CMK (cell line): ENCODE data around the gene SLC36A1.
"Not testable (repeated sequence)": the region's sequence is repeated elsewhere in the genome, so short reads cannot be mapped to it uniquely, and the experiment has no call there.

Experiments used
- DNase-seq: peaks from one replicate; pipeline ENCODE4 v3.0.0-alpha.2; 2010; ENCODE audit warnings: low read depth

Gene SLC36A1

DNA sequence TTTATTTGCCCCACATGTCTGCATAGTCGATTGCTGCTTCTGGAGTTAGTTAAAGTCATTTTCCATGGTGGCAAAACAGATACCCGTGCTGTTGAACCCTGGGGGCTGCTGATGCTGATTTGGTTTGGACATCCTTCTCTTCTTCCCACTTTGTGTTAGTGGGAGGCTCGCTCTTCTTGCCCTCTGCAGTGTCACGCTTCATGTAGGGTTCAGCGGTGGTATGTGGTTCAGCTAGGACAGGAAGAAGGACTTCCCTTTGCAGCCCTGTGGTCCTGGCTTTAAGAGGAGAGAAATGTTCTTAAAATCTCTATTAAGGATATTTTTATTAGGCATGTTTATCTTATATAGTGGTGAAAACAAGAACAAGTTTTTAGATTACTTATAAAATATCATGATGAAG is 36.2 kb downstream of the SLC36A1 start:
- DNase-seq: no peak

DNA sequence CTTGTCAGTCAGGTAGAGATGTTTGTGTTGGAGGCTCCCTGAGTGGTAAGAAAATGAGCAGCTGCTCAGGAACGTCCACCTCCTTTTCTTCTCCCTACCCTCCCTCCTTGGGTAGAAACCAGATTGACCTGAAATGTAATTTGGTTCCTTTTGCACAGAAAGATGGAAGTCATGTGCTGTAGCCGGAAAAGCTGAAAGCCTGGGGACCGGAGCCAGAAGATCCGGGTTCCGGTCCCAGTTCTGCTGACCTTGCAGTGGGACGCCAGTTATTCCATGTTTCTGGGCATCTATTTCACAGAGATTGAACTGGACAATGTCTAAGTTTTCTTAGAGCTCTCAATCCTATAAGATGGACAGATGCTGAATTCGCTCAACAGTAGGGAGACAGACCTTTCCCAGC is 40.1 kb downstream of the SLC36A1 start:
- no peak for DNase-seq

DNA sequence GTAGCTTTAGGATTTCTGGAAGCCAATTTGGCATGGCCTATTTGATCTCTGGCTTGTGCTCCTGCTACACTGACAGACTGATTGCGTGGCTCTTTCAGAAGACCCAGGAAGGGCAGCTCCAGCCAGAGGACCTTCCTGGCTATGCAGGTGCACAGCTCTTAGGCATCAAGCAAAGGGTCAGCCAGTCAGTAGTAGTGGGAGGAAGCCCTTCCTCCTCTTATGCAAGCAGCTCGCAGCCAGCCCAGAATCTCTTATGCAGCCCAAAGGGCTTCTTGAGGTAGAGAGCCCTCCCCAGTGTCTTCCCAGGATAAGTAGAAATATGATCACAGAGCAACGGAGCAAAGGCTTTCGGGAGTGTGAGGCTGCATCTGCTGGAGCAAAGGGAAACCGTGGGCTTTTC is 43.2 kb downstream of the SLC36A1 start:
- no peak for DNase-seq

DNA sequence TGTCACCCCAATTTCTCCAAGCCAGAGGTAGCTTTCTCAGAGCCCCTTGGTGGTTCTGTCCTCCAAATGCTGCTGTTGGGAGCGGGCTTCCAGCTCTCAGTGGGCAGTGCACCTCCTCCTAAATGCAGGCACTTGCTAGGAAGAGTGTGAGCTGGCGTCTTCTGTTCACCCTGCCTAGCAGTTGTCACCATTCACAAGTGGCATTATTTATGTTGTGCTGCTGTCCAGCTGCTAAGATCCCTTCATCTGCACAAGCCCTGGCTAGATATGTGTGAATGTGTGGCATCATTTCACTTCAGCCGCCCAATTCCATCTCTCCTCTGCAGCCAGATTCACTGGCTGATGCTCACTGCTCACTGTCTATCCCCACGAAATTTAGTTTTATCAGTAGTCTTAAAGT is 43.7 kb downstream of the SLC36A1 start:
- no peak for DNase-seq

DNA sequence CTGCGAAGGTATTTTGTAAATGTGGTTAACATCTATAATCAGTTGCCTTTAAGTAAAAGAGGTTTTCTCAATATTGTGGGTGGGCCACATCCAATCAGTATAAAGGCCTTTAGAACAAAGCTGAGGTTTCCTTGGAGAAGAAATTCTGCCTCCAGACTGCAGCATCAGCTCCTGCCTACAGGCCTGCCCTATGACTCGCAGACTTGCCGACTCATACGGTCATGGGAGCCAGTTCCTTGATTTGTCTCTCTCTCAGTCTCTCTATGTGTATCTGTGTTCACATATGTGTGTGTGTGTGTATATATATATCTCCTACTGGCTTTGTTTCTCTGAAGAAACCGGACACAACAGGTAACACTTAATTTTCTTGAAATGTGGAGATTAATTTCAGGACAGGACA is 45.3 kb downstream of the SLC36A1 start:
- DNase-seq: no peak

DNA sequence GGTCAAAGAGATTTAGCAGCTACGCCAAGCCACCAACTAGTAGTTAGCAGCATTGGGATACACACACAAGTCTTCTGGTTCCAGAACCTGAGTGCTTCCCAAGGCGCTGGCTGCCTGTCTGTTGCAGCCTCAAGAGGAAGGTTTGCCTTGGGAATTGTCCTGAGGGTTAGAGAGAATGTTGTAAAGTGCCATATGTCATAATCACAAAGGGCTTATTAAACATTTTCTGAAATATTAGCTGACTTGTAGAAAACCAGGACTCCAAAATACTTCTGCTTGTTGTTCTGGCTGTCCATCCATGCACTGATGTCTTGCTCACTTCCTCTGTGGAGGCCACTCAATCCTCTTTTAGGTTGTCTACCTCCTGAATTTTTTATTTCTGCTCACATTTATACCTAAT is 46.3 kb downstream of the SLC36A1 start:
- DNase-seq: no peak

DNA sequence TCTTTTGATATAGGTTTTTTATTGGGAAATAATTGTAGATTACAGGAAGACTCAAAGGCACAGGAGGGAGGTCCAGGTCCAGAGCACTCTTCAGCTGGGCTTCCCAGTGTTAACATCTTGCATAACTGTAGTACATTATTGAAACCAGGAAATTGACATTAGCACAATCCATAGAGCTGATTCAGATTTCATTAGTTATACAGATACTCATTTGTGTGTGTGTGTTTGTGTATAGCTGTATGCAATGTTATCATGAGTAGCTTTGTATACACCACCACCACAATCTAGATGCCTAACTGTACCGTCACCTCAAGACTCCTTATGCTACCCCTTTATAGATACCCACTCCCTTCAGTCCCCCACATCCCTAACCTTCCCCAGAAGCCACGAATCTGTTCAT is 47.9 kb downstream of the SLC36A1 start:
- no peak for DNase-seq

DNA sequence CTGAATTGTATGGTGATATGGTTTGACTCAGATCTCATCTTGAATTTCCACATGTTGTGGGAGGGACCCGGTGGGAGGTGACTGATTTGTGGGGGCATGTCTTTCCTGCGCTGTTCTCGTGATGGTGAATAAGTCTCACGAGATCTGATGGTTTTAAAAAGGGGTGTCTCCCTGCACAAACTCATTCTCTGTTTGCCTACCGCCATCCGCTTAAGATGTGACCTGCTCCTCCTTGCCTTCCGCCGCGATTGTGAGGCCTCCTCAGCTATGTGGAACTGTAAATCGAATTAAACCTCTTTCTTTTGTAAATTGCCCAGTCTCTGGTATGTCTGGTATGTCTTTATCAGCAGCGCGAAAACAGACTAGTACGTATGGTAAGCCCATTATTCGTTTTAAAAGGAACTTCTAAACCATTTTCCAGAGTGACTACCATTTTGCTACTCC is 48.7 kb downstream of the SLC36A1 start:
- no peak for DNase-seq

DNA sequence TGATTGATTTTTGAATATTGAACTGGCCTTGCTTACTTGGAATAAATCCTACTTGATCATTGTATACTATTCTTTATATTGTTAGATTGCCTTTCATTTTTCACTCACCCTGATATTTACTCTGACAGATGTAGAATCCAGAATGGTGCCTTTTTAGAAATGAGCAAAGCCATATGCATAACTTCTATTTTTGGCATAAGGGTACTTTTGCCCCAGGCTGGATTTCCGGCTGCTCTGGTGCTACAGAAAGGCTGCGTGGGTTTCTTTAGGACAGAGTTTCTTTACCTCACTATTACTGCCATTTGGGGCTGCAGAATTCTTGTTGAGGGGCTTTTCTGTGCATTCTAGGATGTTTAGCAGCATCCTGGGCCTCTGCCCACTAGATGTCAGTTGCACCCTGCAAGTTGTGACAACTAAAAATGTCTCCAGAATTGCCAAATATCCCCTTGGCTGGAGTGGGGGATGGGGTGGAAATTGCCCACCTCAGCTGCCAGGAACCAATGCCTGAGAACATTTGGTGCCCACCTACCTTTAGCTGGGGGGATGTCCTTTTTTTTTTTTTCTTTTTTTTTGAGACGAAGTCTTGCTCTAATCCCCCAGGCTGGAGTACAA is 50.1 kb downstream of the SLC36A1 start:
- no peak for DNase-seq

DNA sequence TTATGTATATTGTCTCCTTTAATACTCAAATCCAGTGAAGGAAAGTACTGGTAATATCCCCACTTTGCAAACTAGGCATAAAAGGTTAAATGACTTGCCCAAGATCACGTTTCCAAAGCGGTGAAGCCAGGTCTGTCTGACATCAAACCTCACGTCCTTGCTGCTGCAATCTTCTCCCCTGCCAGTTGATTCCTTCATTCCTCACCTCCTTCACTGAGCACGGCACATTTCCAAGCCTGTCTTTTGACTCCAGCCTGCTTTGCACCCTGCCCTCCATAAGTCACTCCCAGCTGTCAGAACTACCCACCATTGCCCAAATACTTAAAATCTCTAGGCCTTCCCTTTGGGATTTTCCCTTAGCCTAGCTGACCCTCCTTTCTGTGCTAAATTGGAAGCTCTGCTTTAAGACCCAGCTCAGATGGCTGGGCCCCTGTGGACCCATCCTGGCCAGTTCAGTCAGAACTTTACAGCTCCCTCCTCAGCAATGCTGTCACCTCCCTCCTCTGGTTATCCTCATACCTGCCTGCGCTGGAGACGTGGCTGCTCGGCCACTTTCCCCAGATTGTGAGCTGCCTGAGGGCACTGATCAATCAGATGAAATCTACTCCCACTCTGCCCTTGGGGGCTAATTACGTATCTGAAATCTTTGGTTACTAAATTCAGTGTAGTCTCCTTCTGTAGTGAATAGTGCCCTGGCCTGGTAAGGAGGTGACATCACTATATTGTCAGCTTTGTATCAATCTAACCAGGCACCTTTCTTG is 51.2 kb downstream of the SLC36A1 start:
- DNase-seq: no peak

DNA sequence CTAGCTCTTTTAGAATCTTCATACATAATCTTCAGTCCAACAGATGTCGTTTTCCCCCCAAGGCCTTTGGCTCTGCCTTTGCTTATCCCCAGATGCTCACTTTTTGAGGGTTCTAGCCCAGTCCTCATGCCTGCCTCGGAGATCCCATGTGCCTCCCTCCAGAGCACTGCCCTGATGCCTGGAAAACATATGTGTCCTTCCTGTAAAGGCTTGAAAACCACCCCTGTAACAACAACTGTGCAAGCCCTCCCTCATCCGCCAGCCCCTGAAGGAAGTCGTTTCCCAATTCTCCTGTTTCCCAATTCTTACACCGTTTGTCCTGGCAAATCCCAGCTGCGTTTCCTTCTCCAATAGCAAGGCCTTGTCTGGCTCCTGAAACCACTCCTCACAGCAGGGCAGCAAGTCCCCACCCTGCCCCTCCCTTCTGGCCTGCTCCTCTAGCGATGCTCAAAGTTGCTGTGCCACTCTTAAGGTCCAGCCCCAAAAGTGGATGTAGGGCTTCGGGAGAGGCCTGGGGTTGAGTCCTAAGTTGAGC is 52.2 kb downstream of the SLC36A1 start:
- no peak for DNase-seq

DNA sequence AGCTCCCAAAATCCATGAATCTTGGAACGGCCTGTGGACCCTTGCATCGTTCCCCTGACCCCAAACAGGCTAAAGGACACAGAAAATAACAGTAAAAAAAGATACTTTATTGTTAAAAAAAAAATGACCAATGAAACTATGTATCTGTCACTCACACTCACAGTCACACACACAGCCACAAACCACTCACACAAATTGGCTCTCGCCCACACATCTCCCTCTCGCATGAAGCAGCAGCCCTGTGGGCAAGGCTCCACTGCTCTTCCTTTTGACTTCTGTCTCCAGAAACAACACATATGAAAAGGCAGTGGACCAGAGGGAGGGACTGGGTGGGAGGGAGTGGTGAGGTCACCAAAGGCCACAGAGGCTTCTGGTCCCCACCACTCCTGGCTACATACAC is 56.6 kb downstream of the SLC36A1 start:
- no peak for DNase-seq

DNA sequence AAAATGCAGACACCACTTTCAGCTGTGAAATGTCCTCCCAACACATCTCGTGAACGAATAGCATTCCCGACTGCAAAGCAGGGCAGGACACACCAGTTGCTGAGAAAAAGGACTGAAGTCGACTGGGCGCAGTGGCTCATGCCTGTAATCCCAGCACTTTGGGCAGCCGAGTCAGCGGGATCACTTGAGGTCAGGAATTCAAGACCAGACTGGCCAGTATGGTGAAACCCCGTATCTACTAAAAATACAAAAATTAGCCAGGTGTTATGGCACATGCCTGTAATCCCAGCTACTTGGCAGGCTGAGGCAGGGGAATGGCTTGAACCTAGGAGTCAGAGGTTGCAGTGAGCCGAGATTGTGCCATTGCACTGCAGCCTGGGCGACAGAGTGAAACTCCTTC is 60.9 kb downstream of the SLC36A1 start:
- not testable (repeated sequence) for DNase-seq

DNA sequence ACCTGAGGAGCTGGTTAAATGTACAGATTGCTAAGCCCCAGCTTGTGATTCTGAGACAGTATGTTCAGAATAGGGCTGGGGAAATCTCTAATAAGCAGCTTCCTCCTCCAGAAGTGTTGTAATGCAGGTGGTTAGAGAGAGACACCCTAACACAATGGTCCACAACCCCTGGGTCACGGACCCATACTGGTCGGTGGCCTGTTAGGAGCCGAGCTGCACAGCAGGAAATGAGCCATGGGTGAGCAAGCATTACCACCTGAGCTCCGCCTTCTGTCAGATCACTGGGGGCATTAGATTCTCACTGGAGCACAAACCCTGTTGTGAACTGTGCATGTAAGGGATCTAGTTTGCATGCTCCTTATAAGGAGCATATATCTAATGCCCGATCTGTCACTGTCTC is 61.8 kb downstream of the SLC36A1 start:
- no peak for DNase-seq

DNA sequence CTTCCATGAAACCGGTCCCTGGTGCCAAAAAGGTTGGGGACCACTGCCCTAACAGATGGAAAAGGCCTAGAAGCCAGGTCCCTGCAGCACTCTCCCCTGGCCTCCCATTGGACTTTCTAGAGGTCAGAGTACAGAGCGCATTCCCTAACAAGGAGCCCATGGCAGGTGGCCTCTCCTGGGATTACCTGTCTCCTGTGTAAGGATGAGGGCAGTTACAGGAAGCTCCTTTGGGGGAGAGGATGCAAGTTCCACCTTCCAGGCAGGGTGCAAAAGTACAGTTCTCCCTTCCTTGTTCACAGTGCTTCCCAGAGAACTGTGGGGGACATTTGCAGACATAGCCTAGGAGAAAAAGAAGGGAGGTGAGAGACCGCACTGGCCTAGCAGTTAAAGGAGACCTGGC is 62.4 kb downstream of the SLC36A1 start:
- DNase-seq: no peak

DNA sequence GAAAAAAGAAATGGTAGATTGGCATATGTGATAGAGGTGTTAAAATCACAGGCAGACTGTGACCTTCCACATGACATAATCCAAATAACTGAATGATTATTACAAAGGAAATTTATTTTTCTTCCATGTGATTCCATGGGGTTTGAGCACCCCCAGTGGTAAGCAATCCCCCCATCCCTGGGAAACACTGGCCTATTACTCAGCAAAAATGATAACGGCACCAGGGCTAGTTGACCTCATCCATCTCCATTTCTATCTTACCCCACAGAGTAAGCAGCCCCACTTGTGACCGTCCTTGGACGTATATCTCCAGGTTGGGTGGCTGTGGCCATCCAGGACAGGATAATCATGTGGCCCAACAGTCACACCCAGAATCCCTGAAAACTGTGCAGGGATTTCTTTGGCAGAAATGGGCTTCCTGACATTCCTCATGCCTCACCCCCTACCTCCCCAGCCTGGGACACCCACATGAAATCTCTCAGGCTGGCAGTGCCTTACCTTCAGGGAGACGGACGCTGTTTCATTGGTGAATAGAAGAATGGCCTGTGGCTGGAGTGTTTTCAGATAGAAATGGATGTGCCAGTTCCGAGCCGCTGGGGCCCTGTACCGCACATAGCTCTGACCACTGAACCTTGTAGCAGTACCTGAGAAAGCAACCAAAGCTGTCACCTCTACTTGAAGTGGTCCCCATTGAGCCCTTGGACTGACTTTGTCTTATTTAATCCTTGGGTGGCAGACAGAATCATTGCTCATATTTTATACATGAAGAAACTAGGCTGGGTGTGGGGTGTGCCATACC is 69.9 kb downstream of the SLC36A1 start:
- DNase-seq: no peak

DNA sequence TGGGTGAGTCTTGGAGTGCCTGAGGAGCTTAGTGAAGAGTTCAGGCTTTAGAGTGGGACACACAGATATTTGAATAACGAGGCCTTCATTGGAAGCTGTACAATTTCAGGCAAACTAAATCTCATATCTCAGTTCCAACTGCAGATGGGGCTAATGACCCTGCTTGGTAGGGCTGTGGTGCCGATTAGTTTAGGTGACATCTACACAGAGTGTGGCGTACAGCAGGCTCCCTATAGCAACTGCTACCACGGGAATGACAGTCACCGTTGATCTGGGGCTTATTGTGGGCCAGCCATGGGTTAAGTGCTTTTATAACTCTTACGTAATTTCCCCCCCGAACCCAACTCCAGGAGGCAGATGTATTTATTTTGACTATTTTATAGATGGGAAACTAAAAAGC is 72.9 kb downstream of the SLC36A1 start:
- no peak for DNase-seq

DNA sequence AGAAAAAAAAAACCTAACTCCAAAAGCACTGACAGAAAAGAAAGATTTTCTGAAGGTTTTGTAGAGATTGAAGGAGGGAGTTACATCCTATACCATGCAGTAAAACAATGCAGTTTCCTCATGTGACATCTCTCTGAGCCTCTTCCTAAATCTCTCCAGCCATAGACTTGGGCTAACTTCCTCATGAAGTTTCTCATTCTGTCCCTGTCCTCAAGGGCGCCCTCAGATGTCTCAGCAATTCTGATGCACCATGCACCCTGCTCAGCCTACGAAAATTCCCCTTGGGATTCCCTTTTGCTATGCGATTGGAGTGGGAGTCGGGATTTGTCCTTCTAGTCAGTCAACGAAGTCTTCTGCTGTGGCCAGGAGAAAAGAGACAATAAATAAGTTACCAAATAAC is 74.8 kb downstream of the SLC36A1 start:
- DNase-seq: no peak

DNA sequence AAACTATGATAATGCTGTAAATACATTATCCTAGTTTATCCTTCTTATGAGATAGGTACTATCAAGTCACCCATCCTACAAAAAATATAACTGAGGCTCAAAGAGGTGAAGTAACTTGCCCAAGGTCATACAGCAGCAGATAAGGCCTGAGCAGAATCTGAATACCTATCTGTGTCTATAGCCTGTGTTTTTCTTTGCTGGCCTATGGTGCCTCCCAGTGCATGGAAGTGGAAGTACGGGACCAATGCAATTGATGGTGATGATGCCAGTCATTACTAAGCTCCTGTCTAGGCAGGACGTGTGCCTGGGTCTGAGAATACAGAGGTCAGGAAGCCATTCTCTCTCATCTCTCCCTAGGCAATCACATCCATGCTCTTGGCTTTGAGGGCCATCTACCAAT is 75.9 kb downstream of the SLC36A1 start:
- peak; percentile 12 for DNase-seq

DNA sequence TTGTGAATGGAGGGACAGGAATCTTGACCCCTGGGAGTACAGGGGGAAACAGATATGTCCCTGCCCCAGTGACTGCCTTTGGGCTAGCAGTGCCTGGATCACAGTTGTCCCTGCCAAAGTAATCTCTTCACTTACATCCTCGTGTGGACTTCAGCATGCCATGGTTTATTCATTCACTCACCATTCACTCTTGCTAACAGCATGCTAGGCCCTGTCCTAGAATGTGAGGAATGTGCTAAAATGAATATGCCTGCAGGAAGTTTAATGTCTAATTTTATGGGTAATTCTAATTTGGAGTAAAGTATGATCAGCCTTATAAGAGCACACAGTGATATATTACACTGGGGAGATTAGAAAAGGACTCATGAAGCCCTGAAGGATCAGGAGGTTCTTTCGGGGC is 80.8 kb downstream of the SLC36A1 start:
- DNase-seq: no peak

DNA sequence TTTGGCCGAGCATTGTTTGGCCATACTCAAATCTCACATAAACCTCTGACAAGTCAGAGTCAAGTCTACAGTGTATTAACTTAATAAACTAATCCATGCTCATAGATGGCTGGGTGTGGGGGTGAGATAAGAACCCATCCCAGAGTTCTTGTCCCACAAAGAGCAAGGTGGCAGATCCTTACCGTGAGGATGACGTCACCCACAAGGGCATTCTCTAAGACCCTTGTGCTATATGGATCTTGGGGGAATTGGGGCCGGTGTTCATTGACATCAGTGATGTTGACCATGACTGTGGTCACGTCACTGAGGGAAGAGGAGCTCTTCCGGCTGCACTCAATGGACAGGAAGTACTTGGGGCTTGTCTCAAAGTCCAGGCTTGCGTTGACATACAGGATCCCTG is 81.6 kb downstream of the SLC36A1 start:
- peak; percentile 9 for DNase-seq

DNA sequence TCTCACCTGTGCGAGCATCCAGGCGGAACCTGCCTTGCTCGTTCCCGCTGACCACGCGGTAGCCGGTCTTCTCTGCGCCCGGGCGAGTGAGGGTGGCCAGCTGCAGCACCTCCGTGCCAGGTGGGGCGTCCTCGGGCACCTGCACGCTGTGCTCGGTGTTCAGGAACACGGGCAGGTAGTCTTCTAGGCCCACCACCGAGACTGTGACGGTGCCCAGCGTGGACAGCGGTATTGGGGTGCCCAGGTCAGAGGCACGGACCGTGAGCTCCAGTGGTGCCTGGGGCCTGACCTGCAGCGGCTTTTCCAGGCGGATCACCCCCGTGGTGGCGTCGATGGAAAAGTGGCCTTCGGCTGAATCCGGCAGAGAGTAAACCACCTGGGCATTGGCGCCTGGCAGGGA is 84.2 kb downstream of the SLC36A1 start:
- DNase-seq: no peak

DNA sequence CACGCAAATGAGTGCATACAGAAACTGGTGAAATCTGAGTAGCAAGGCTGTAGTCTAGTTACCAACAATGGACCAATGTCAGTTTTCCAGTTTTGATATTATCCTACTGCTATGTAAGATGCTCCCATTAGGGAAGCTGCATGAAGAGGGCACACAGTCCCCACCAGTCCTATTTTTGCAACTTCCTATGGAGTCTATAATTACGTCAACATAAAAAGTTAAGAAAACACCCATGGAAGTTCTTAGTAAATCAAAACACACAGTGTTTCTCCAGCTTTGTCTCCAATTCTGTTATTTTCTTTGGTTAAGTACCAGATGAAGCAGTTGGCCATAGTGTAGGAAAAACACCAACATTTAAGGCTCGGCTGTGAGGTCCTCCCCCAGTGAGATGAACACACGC is 85.0 kb downstream of the SLC36A1 start:
- DNase-seq: no peak
